Stimulated activated CD8-positive, alpha-beta memory T cell treated with anti-CD3 and anti-CD28 coated beads, Interleukin-15, amount 100 ng/mL, for 24 hours (primary cell): Measurements from ENCODE around the gene C1orf94.
"Not testable (repeated sequence)": the region's sequence is repeated elsewhere in the genome, so short reads cannot be mapped to it uniquely, and the experiment has no call there.

Source experiments
- DNase-seq: peaks from one replicate; pipeline ENCODE4 v3.0.0-alpha.2; 2020; ENCODE audit warnings: low read depth

C1orf94 gene

GRCh38 chr1:34165422-34165921 lies 11.2 kb upstream of the C1orf94 start:
- no peak for DNase-seq

GRCh38 chr1:34166191-34166624 lies 10.5 kb upstream of the C1orf94 start:
- DNase-seq, result no peak

- DNase-seq, result no peak
Observed at GRCh38 chr1:34166625-34167361, 9.9 kb upstream of the C1orf94 start.

- DNase-seq, result no peak
Observed at GRCh38 chr1:34167389-34167788, 9.3 kb upstream of the C1orf94 start.

- no peak for DNase-seq
Observed at GRCh38 chr1:34175744-34176143, 963 bp upstream of the C1orf94 start.

- no peak for DNase-seq
Observed at GRCh38 chr1:34178072-34178471, 1.4 kb downstream of the C1orf94 start.

GRCh38 chr1:34183381-34183780 lies 6.7 kb downstream of the C1orf94 start:
- not testable (repeated sequence) for DNase-seq

GRCh38 chr1:34186741-34187494 lies 10.2 kb downstream of the C1orf94 start:
- no peak for DNase-seq

GRCh38 chr1:34188418-34188817 lies 11.7 kb downstream of the C1orf94 start:
- no peak for DNase-seq

GRCh38 chr1:34188985-34189384 lies 12.3 kb downstream of the C1orf94 start:
- DNase-seq, result no peak

GRCh38 chr1:34190692-34191091 lies 14.0 kb downstream of the C1orf94 start:
- no peak for DNase-seq

- DNase-seq, result no peak
Observed at GRCh38 chr1:34192621-34193020, 15.9 kb downstream of the C1orf94 start.

GRCh38 chr1:34199927-34200326 lies 23.2 kb downstream of the C1orf94 start:
- no peak for DNase-seq

- DNase-seq, result no peak
Observed at GRCh38 chr1:34212673-34213072, 36.0 kb downstream of the C1orf94 start.

- no peak for DNase-seq
Observed at GRCh38 chr1:34213956-34214355, 37.2 kb downstream of the C1orf94 start.

GRCh38 chr1:34231441-34231840 lies 54.7 kb downstream of the C1orf94 start:
- no peak for DNase-seq

GRCh38 chr1:34235594-34235993 lies 58.9 kb downstream of the C1orf94 start:
- DNase-seq, result no peak

GRCh38 chr1:34236089-34236488 lies 59.4 kb downstream of the C1orf94 start:
- no peak for DNase-seq

GRCh38 chr1:34237151-34237815 lies 60.6 kb downstream of the C1orf94 start:
- no peak for DNase-seq

GRCh38 chr1:34245967-34246366 lies 69.3 kb downstream of the C1orf94 start:
- DNase-seq, result no peak

- no peak for DNase-seq
Observed at GRCh38 chr1:34250342-34250741, 73.6 kb downstream of the C1orf94 start.

- DNase-seq, result no peak
Observed at GRCh38 chr1:34262023-34262853, 85.5 kb downstream of the C1orf94 start.
